Heart left ventricle (tissue), 13 donors: Measurements from ENCODE around the gene BFSP1.

Source experiments
- CTCF ChIP-seq, 12 donors: fragments of 200-600 bp; sonication (generic) in 4 of 12; IDR thresholded peaks; one replicate each; pipeline versions ENCODE4 v1.5.0 to v1.8.0; 2018 to 2022; ENCODE audit warnings: antibody characterized with exemption in 12 of 12, mild to moderate bottlenecking in 5 of 12
- POLR2A ChIP-seq, 2 donors: fragments of 450-650 bp; IDR thresholded peaks; one replicate each; pipeline ENCODE4 v1.6.1; 2017; ENCODE audit warnings: antibody characterized with exemption in 2 of 2, mild to moderate bottlenecking in 2 of 2, moderate library complexity in 2 of 2
- donor health status: ischemic (EF 13 %, LVEDD 7.1; RV severe dilation, severe dysfunction).
- donor health status: DM: no; HTN: yes; CAD: no.
- donor health status: DM: no; HTN: no; CAD: no.
- donor health status: ischemic (EF 25% LVEDD 6.9; RV normal size, moderate dysfunction).
- donor health status: ischemic (EF 25% LVEDD 5.7; RV mildly dilated, moderate dysfunction).
- donor health status: ischemic (EF 35%, LVEDD 5.7; RV mildly dilated, moderate dysfunction).
- donor health status: nonischemic (EF 11% LVEDD 7.7; RV severe dilation, severe dysfunction).
- donor health status: DM: yes; HTN: yes; CAD: no.
- donor health status: PGD.
- donor health status: ischemic (EF 29% LVEDD 5.4; RV normal size, mild dysfunction).
- donor health status: nonischemic (EF 23%, LVEDD 6.1; RV moderate dilation, normal function).

GRCh38 chr20:17566345-17566744 lies 35.2 kb upstream of the BFSP1 start:
- TF ChIP-seq CTCF (IDR thresholded peaks at IDR 0.05) (no peak), POLR2A (IDR thresholded peaks at IDR 0.05) (no peak)
